AG04450 (cell line): Measurements from ENCODE around the gene LMOD3. TPM values are rescaled to one million over a fixed set of nuclear protein-coding genes. Genes with fewer than 3 reads are reported as not detected.

Experiments
- CTCF ChIA-PET: fragments of 300-600, 350-600 bp; formaldehyde crosslinking; extraction: SDS; loops from one replicate; lab custom pipeline; 2022; ENCODE audit warnings: antibody characterized with exemption, inconsistent platforms; lab: Charles Lee
- POLR2A ChIA-PET: fragments of 350-600 bp; formaldehyde crosslinking; extraction: SDS; loops from one replicate; lab custom pipeline; 2021; ENCODE audit warnings: antibody characterized with exemption, inconsistent platforms; lab: Yijun Ruan, JAX
- DNase-seq: peaks from one replicate; pipeline ENCODE4 v3.0.0-alpha.2; 2011; ENCODE audit warnings: low read depth, low spot score
- H3K27ac ChIP-seq: one replicate; pipeline ENCODE4 v1.5.1; 2012; ENCODE audit warnings: low read depth, low read length, control low read depth
- H3K27me3 ChIP-seq: one replicate; pipeline ENCODE4 v1.6.0; 2012; ENCODE audit warnings: low read length; ENCODE audit not compliant: control insufficient read depth, insufficient read depth
- H3K4me3 ChIP-seq: 2 replicates; pipeline ENCODE4 v1.5.1; 2011; ENCODE audit warnings: mild to moderate bottlenecking, low read depth, low read length, control low read depth
- H3K9me3 ChIP-seq: 2 replicates; pipeline ENCODE4 v1.5.1; 2012; ENCODE audit warnings: low read length; ENCODE audit not compliant: control insufficient read depth, insufficient read depth
- CTCF ChIP-seq: IDR thresholded peaks from 2 replicates; pipeline ENCODE4 v1.5.1; 2011; ENCODE audit warnings: low read depth, low read length, control low read depth, inconsistent platforms
- polyA minus RNA-seq: library from RNA; depleted of rRNA, polyadenylated mRNA; stranded (reverse); fragments of >200 nt; gene quantifications from 2 replicates; pipeline ENCODE4 v1.2.3, GENCODE V29; 2011; rRNA and poly(A)+ RNA removed
- polyA plus RNA-seq: library from polyadenylated mRNA; depleted of rRNA; stranded (reverse); fragments of >200 nt; gene quantifications from 2 replicates; pipeline ENCODE4 v1.2.3, GENCODE V29; 2011; rRNA removed

Gene LMOD3
- polyA plus RNA-seq = not detected in 2 replicates
- not detected in 2 replicates for polyA minus RNA-seq

DNA sequence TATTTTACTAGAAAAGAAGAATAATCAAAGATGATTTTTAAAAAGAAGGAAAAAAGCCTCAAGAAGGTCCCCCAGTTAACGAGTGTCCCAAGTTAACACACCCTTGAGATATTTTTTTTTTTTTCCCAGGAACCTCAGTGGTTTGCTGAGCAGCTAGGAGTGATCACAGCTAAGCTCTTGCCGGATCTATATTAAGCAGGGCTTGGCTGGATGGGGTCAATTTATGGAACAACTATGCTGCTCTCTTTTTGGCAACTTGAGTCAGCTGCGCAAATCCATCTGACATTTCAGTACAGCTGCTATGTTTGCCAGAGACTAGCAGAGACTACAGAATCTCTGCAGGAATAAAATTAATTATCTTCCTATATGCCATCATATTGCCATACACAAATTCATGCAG lies at the start of gene LMOD3:
Gene LMOD3, minus strand, starts transcription at position 193 of the 400 bp plus-strand sequence. CDS start 209 bp downstream, outside the sequence.
- DNase-seq = no peak
- ChIA-PET POLR2A (no interaction called here), CTCF (interaction anchor here (0.9 to 7.3 kb wide), 2 partner anchors 152 to 183 kb away, joined by 3 to 98 read pairs; no protein-coding TSS in a partner anchor)
- no peak within 1 kb of the TSS for H3K4me3 ChIP-seq
- H3K27me3 ChIP-seq = peaks cover 2% of the 10 kb centered on the region
- H3K27ac ChIP-seq = no peak within 1 kb of the TSS
- no peak for TF ChIP-seq CTCF
- H3K9me3 ChIP-seq = no peaks in the 10 kb centered on the region

DNA sequence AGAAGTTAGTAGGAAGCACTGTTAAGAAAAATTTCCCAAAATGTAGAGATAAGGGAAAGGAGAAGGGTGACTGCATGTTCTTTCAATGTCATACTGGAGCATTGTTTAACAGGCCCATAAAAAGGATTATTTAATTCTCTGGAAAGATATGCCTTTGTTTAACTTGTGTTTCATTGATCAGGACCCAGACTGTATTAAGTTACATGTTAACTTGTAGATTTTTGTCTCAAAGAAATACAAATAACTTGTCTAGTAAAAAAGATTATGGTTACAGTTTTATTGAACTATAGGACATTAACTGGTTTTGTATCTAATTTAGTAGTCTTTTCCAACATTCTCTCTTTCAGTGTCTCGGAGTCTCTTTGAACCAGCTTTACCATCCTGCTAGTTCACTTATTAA lies 49.7 kb upstream of the LMOD3 start:
- ChIA-PET POLR2A (no interaction called here), CTCF (interaction anchor here (0.6 to 7.0 kb wide), 3 partner anchors 11 to 134 kb away, joined by 5 to 65 read pairs (median 10); no protein-coding TSS in a partner anchor)
- TF ChIP-seq CTCF = no peak
- Histone ChIP-seq H3K4me3 (no peak overlapping the region), H3K27me3 (no peaks in the 10 kb centered on the region), H3K9me3 (no peaks in the 10 kb centered on the region), H3K27ac (no peak overlapping the region)
- no peak for DNase-seq

DNA sequence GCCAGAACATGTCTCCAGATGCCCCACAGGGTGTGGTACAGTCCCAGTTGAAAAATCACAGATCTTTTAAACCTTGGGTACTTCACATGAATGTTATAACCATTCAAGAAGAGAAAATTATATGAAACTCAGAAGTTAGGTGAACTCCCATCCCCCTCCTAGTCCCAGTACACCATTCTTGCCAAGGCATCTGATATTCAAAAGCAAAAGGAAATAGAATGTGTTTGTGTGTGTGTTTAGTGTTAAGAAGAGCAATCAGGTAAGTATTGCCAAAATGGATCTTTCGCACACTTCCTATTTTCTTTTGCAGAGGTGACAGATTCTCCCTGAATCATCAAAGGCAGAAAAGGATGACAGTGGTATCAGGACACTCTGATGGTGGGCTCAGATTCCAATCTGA lies 44.1 kb upstream of the LMOD3 start:
- POLR2A ChIA-PET = no interaction called here
- CTCF ChIA-PET = interaction anchor here (12.7 kb wide), 1 partner anchor 142 kb away, joined by 368 read pairs; no protein-coding TSS in a partner anchor
- TF ChIP-seq CTCF = no peak

DNA sequence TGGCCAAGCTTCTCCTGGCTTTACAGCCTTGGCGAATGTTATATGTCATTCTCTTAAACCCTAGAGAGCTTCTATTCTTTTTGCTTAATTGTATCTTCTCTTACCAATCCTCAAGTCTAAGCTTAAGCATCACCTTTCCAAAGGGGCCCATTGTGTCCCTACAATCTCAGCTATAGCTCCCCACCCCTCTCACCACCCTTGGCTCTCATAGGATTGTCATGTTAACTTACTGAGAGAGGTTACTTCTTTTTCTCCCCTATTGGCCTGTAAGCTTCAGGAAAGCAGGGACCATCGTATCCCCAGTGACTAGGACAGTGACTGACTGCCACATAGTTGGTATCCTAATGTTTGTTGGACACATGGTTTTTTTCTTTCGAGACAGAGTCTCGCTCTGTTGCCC lies 43.3 kb upstream of the LMOD3 start:
- DNase-seq = no peak
- Histone ChIP-seq H3K27ac (no peak overlapping the region), H3K27me3 (peaks cover 8% of the 10 kb centered on the region), H3K4me3 (no peak overlapping the region), H3K9me3 (no peaks in the 10 kb centered on the region)
- ChIA-PET CTCF (interaction anchor here (0.5 to 12.7 kb wide), 4 partner anchors 38 to 249 kb away, joined by 4 to 368 read pairs (median 6); no protein-coding TSS in a partner anchor), POLR2A (no interaction called here)
- no peak for TF ChIP-seq CTCF

More for the DNA sequence above, 44.1 kb upstream of the LMOD3 start:
- DNase-seq = no peak
- no peaks in the 10 kb centered on the region for H3K9me3 ChIP-seq
- H3K4me3 ChIP-seq = no peak overlapping the region
- no peak overlapping the region for H3K27ac ChIP-seq
- H3K27me3 ChIP-seq = peaks cover 8% of the 10 kb centered on the region

DNA sequence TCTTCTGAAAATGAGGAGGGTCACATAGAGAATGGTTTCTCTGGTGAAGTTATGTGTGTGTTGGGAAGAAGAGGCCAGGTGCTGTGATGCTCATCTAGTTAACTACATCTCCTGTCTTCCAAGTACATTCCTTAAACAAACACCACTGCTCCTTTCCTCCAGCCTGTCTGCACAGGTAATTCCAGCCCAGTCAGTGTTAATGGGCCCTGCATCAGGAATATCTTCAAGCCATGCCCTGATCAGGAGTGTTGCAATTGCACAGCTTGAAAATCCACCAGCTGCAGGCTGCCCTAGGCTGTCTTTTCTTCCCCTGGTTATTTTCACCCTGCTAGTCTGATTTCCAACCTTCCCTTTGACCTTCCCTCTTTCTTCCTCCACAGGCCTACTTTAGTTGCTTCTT lies 41.9 kb upstream of the LMOD3 start:
- no peak overlapping the region for H3K4me3 ChIP-seq
- POLR2A ChIA-PET = no interaction called here
- CTCF ChIA-PET = interaction anchor here (12.7 kb wide), 1 partner anchor 144 kb away, joined by 368 read pairs; no protein-coding TSS in a partner anchor
- H3K27me3 ChIP-seq = peaks cover 8% of the 10 kb centered on the region
- no peak overlapping the region for H3K27ac ChIP-seq
- no peaks in the 10 kb centered on the region for H3K9me3 ChIP-seq
- no peak for TF ChIP-seq CTCF
- no peak for DNase-seq
